Activated CD8-positive, alpha-beta memory T cell treated with anti-CD3 and anti-CD28 coated beads, Interleukin-2, amount 50 U/mL, for 48 hours (primary cell): ENCODE results near the gene CFAP251.
"Not testable (repeated sequence)": the region's sequence is repeated elsewhere in the genome, so short reads cannot be mapped to it uniquely, and the experiment has no call there.

Experiments
- DNase-seq: peaks from one replicate; pipeline ENCODE4 v3.0.0-alpha.2; 2020

The CFAP251 gene

DNA sequence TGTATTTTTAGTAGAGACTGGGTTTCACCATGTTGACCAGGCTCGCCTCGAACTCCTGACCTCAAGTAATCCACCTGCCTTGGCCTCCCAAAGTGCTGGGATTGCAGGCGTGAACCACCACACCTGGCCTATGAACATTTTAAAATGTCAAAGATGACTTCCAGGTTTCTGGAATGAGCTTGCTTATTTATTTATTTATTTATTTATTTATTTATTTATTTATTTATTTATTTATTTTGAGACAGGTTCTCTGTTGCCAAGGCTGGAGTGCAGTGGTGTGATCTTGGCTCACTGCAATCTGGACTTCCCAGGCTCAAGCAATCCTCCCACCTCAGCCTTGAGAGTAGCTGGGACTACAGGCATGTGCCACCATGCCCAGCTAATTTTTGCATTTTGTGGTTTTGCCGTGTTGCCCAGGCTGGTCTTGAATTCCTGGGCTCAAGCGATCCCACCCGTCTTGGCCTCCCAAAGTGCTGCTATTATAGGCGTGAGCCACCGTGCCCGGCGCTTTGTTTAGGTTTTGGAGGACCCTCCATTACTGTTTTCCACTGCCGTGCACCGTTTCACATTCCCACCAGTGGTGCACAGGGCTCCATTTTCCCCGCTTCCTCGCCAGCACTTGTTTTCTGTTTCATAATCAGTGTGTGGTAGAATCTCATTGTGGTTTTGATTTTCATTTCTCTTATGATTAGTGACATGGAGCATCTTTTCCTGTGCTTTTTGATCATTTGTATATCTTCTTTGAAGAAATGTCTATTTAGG lies 6.4 kb upstream of the CFAP251 start:
- peak; percentile 62 for DNase-seq

DNA sequence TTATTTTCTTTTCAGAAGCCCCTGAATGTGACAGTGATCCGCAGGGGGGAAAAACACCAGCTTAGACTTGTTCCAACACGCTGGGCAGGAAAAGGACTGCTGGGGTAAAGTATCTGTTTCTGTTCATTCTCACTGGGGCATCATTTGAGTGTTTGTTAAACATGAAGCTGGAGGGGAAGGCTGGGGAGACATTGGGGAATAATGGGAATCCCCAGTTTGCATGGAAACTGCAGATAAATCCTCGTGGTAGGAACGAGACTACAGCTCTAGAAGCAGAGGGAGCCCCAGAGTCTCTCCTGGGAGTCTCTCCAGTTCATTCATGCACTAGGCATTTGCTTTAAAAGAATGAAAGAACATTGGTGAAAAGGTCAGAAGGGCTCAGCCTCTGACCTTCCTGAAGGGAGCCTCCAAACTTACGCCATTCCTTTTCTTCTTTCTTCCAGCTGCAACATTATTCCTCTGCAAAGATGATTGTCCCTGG lies 2.5 kb upstream of the CFAP251 start:
- DNase-seq: no peak

DNA sequence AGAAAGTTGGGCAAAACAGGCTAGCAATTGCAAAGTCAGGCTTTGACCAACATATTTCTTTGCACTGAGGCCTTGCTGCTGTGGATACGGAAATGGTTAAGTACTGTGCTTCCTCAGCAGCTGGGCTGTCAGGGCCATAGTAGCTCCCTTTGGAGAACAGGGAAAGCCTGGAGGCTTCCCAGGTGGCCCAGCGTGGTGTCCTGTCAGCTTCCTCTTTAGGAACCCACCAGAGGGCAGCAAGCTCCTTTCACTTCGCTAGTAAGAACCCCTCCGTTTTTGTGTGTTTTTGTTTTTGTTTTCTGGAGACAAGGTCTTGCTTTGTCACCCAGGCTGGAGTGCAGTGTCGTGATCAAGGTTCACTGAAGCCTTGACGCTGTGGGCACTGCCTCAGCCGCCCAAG lies 1.7 kb upstream of the CFAP251 start:
- DNase-seq: no peak

DNA sequence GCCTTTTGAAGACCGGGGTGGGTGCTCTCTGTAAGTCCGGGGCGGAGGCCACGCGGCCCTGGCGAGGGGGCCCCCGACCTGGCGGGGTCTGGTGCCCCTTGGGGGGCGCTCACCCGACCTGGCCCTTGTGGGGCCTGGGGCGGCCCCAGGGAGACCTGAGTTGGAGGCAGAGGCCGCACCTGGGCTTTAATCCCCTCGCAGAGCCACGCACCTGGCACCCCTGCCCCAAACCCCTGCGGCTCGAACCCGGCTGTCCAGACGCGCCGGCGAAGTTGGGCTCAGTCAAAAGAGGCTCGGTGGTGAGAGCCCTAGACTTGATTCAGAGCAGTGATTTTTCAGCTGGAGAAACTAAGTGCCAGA lies 267 bp downstream of the CFAP251 start:
- no peak for DNase-seq

DNA sequence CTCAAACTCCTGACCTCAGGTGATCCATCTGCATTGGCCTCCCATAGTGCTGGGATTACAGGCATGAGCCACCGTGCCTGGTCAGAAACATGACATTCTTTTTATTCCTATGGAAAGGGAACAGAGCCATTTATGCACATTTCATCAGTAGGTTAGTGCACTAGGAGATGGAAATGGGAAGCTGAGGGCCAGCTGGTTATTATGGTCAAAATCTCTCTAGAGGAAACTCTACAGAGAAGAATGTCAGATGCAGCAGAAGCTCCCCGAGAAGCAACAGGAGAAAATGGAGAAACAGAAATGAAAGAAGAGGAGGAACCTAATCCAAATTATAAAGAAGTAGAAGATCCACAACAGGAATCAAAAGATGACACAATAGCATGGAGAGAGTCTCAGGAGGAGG lies 2.7 kb downstream of the CFAP251 start:
- no peak for DNase-seq

DNA sequence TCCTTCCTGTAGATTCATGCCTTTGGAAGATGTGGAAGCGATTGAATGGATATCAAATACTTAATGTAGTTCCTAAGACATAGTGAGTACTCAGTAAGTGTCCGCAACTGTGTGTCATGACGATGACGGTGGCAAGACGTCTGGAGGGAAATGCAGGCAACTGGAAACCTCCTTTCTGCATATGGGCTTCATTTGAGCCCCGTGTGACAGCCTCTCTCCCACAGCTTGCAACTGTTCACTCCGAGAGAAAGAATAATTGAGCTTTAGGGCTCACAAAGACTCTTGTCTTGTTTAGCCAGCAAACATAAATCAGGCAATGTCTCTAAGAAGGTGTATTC lies 6.9 kb downstream of the CFAP251 start:
- no peak for DNase-seq

DNA sequence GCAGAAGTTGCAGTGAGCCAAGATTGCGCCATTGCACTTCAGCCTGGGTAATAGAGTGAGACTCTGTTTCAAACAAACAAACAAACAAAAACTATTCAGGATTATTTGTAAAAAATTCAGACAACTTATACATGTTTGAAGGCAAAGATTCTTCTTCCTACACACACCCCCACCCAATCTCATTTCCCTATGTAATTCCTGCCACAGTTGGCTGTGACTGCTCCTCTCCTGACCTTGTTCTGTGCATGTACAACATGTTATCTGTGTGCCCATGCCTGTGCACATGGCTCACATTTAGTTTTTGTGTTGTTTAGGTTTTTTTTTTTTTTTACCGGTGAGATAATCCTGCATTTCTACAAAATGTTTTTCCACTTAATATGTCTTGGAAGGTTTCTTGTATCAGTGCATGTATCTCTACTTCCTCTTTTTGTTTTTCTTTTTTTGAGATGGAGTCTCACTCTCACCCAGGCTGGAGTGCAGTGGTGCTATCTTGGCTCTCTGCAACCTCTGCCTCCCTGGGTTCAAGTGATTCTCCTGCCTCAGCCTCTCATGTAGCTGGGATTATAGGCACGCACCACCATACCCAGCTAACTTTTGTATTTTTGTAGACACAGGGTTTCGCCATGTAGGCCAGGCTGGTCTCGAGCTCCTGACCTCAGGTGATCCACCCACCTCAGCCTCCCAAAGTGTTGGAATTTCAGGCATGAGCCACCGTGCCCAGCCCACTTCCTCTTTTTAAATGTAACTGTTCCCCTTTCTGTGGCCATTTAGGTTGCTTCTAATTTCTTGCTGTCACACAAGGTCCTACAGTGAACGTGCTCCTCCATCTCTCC lies 8.7 kb downstream of the CFAP251 start:
- no peak for DNase-seq

DNA sequence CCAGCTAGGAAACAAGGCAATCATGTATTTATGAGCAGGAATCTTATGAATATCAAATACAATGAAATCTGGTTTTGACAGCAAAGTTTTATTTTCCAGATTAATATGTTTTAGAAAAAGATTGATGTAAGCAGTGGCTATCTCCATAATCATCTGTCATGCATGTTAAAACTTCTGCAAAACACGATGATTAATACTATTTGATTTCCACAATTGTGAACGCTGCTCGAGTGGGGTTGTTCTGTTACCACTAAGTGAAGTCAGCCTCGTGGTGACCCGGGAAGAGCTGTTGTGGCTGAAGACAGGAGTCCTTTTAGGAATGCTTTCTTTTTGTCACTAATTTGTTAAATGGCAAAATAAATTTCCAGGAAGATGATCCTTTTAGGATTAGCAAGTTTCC lies 9.4 kb downstream of the CFAP251 start:
- no peak for DNase-seq

DNA sequence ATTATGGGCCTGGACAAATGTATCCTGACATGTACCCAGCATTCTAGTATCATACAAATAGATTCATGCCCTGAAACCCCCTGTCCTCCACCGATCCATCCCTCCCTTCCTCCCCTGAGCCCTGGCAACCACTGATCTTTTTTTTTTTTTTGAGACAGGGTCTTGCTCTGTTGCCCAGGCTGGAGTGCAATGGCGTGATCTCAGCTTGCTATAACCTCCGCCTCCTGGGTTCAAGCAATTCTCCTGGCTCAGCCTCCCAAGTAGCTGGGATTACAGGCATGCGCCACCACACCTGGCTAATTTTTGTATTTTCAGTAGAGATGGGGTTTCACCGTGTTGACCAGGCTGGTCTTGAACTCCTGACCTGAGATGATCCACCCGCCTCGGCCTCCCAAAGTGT lies 11.2 kb downstream of the CFAP251 start:
- DNase-seq: not testable (repeated sequence)

DNA sequence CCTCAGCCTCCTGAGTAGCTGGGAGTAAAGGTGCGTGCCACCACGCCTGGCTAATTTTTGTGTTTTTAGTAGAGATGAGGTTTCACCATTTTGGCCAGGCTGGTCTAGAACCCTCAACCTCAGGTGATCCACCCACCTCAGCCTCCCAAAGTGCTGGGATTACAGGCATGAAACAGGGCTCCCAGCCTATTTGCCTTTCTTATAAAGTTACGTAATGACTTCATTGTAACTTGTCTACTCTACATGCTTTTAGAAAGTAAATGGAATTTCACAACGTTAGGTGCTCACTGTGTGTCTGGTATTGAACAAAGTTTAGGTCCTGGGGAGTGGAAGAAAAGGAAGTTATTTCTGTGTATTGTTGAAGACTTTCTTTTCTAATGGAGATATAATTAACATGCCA lies 12.5 kb downstream of the CFAP251 start:
- DNase-seq: no peak

DNA sequence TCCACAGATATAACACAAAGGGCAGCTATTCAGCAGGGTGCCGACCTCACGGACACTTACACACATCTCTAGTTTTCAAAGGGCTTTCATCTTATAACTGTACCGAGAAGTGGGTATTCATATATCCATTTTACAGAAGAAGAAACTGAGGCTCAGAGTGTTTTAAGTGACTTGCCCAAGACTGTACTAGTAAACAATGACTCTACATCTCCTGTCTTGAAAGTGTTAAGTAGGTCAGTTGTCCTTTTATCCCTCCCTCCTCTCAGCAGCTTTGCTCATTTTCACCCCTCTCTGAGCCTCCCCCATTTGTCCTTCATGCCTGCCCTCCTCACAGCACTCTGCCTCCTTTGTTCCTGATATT lies 13.8 kb downstream of the CFAP251 start:
- DNase-seq: no peak

DNA sequence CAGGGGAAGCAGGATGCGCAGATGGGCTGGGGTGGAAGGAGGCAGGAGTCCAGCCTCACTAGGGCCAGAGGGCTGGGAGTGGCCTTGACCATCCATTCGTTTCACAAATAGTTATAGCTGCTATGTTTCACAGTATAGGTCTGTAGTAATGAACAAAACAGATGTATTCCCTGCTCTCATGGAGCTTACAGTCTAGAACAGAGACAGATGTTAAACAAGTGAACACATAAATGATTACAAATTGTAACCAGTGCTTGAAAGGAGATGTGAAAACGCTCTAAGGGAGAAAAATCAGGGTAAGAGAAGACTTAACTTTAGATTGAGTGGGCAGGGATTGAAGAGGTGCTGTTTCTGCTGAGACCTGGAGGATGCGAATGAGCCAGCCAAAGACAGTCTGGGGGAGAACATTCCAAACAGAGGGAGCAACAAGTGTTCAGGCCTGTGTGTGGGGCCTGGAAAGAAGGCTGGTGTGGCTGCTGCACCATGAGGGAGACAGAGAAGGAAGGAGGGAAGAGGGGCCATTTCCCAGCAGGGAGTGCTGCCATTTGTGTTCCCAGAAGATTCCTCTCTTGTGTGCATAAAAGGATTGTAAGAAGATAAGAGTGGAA lies 14.6 kb downstream of the CFAP251 start:
- DNase-seq: no peak

DNA sequence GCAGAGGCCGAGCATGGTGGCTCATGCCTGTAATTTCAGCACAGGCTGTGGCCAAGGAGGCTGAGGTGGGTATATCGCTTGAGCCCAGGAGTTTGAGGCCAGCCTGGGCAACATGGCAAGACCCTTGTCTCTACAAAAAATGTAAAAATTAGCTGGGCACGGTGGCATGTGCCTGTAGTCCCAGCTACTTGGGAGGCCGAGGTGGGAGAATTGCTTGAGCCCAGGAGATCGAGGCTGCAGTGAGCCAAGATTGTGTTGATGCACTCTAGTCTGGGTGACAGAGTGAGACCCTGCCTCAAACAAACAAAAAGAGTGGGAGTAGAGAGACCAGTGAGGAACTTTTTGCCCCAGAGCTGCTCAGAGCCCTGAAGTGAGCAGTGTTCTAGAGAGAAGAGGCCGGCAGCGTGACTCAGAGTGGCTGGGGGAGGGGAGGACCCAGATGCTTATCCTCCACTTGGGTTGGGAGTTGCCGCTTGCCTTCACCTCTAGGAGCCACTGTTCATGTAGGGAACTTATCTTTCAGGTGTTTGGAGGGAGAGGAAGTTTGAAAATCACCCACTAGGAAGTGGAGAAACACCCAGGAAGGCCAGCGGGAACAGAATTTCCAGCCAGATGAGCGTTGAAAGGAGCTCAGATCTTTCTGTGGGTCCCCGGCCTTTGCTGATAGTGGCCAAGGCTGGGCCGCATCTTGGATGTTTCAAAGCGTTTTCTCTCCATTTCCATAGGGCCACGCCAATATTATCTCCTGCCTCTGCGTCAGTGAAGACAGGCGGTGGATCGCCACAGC lies 15.3 kb downstream of the CFAP251 start:
- DNase-seq: no peak

DNA sequence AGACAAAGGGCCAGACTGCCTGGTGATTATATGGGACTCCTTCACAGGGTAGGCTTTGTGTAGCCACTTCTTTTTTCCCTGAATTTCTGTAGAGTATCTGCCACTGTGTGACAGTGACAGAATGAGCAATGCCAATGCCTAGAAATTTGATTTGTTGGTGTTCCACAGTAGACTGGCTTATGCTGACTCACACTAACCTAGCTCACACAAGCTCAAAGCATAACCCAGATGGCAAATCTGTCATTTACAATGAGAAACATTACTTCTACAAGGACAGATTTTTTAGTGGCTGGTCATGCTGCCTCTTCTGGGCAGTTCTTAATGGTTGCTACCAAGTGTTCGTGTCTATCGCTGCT lies 15.9 kb downstream of the CFAP251 start:
- no peak for DNase-seq

DNA sequence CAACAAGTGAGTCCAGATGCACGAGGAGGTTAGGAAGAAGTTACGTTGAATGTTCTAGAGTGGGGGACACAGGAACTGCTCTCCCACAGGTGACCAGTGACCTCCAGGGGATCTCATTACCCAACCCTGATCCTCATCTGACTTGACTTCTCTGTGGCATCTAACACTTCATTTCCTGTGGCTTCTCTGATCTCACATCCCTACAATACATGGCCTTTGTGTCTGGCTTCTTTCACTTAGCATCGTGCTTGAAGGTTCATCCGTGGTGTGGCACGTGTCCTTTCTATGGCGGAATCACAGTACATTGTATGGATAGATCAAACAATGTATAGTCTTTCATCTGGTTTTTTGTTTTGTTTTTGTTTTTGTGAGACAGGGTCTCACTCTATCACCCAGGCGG lies 19.3 kb downstream of the CFAP251 start:
- DNase-seq: no peak

DNA sequence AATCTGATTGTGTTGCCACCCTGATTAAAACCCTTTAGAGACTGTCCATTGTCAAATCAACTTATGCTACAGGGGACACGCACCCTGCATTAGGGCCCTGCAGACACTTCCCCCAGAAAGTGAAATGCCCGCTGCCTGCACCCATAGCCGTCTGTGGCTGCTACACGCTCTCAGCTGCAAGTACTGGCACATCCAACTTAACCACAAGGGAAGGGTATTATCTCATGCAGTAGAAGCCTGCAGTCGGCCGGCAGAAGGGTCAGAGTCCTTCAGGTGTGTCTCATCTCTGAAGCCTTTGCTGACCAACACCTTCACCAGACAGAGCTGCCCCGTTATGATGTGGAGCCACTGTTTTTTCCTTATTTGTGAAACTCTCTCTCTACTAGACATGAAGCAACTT lies 20.8 kb downstream of the CFAP251 start:
- no peak for DNase-seq

DNA sequence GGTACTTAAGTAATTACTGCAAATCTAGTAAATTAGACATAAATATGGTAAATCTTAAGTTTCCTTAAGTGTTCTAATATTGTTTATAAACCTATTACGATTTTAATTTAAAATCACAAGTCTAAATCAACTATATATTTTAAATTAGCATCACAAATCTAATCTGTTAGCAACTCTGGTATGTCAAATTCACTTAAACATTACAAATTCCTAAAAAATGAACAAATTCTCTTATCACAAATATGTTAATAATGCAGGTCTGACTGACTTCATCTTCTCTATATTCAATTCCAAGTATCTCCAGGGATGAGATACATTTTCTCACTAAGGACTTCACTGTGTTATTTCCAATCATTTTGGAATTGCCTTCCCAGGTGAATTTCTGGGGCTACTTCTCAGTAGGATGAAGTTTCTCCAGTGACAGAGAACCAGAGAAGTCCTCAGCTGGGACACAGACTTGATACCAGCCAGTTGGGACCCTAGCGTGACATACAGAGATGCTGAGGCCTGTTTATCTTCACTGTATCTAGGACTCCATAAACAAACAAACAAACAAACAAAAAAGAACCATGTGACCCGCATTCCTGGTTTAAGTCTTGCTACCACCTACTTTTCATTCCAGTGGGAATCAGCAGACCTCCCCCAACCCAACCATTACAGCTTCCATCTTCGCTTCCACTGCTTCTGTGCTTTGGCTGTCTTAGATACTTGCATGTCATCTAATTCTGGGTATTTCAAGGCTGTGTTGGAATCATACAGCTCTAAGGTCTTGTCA lies 21.8 kb downstream of the CFAP251 start:
- no peak for DNase-seq

DNA sequence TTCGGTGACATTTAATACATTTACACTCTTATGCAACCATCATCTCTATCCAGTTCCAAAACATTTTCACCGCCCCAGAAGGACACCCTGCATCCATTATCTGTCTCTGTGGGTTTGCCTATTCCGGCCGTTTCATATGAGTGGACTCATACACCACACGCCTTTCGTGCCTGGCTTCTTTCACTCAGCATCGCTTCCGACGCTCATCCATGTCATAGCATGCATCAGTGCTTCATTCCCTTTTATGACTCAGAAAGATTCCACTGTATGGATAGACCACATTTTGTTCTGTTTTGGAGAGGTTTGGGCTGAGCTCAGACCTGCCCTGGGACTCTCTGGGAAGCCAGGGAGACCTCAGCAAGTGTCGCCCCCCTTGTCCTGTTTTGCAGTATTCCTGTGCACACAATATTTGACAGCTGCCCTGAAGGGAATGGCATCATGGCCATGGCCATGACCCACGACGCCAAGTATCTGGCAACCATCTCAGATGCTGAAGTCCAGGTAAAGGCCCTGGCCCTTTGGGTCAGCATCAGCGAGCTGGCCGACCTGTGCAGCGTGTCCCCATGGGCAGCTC lies 23.8 kb downstream of the CFAP251 start:
- DNase-seq: no peak

DNA sequence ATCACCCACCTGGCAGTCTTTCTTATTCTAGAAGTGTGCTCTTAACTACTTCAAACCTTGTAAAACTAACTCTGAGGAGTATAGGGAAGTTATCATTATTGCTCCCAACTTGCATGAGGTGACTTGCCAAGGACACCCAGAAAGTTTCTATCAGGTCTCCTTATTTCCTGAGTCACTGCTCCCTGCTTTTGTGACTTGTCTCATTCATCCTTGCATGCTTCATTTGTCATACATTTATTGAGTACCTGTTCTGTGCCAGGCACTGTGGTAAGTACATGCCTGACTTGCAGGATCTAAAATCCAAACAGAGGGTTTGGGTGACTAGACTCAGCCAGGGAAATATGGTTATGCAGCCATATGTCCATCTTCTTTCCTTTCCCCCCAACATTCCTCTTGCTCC lies 25.5 kb downstream of the CFAP251 start:
- DNase-seq: no peak

DNA sequence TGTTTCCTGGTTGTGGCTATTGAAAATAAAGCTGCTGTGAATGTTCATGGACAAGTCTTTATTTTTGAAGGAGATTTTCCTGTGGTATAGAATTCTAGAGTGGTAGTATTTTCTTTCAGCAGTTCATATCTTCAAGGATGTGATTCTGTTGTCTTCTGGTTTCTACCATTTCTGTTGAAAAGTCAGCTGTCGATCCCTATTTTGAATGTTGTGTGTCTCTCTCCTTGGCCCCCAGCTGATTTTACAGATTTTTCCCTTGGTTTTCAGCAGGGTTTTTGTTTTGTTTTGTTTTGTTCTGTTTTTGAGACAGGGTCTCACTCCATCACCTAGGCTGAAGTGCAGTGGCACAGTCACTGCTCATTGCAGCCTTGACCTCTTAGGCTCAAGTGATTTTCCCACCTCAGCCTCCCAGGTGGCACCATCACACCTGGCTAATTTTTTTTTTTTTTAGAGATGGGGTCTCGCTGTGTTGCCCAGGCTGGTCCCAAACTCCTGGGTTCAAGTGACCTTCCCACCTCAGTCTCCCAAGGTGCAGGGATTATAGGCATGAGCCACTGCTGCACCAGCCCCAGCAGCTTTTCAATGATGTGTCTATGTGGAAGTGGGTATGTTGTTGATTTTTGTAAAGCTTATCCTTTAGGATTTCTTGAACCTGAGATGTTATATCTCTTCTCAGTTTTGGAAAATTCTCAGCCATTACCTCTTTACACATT lies 28.1 kb downstream of the CFAP251 start:
- no peak for DNase-seq

DNA sequence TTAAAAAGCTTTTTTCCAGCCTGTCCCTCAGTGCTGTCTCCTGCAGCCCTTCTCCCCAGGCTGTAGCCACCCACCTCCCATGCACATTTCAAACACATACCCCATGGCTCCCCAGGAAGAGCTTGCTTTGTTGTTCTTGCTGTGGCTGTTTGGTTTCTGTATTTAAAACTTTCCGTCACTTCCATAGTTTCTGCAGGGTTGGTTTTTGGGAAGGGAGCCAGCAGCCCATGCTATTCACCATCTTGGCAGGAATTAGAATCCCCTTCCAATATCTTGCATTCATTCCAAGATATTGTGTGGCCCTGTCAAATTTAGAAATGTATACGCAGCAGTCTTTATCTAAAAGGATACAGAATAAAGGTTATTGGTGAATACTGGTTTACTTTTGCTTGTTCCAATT lies 29.6 kb downstream of the CFAP251 start:
- DNase-seq: no peak
